K562 (cell line): Measurements from ENCODE around the gene KLHDC7B. TPM values are rescaled to one million over a fixed set of nuclear protein-coding genes. Genes with fewer than 3 reads are reported as not detected.

ENCODE experiments used
- CAMTA2 ChIP-seq: fragments of 250-450 bp; sonication (Bioruptor Pico); conservative IDR thresholded peaks from 2 replicates; pipeline ENCODE4 v1.5.1; 2022
- CBX5 ChIP-seq: IDR thresholded peaks from 2 replicates; pipeline ENCODE4 v1.6.1; 2014; ENCODE audit warnings: low read depth, borderline replicate concordance
- ESRRB ChIP-seq: fragments of 250-450 bp; sonication (Bioruptor Pico); IDR thresholded peaks from 2 replicates; pipeline ENCODE4 v1.5.0; 2020; ENCODE audit warnings: mild to moderate bottlenecking, moderate library complexity, borderline replicate concordance
- EWSR1 ChIP-seq: fragments of 450-650 bp; IDR thresholded peaks from 2 replicates; pipeline ENCODE4 v1.6.1; 2018; ENCODE audit warnings: borderline replicate concordance, mild to moderate bottlenecking, low read depth, moderate library complexity; ENCODE audit not compliant: partially characterized antibody
- GABPA ChIP-seq: fragments of 200-800 bp; sonication (Bioruptor generic); conservative IDR thresholded peaks from 2 replicates; pipeline ENCODE4 v1.6.1; 2016; ENCODE audit warnings: low read depth, missing genetic modification characterization, missing compliant biosample characterization
- HMGXB4 ChIP-seq: sonication (generic); formaldehyde crosslinking; IDR thresholded peaks from 2 replicates; pipeline ENCODE4 v1.8.1; 2023; ENCODE audit warnings: mild to moderate bottlenecking, missing genetic modification reagents
- MAFG ChIP-seq: fragments of 450-650 bp; conservative IDR thresholded peaks from 2 replicates; pipeline ENCODE4 v1.6.1; 2016; ENCODE audit warnings: missing genetic modification characterization, missing compliant biosample characterization
- MAFK ChIP-seq: IDR thresholded peaks from 2 replicates; pipeline ENCODE4 v1.6.1; 2011; ENCODE audit warnings: low read length, improper control_type of control experiment
- MTA2 ChIP-seq: fragments of 450-650 bp; IDR thresholded peaks from 2 replicates; pipeline ENCODE4 v1.6.1; 2016; ENCODE audit warnings: low read depth
- PHB2 ChIP-seq: fragments of 450-650 bp; IDR thresholded peaks from 2 replicates; pipeline ENCODE4 v1.6.1; 2017; ENCODE audit warnings: low read depth
- POLR2B ChIP-seq: fragments of 450-650 bp; IDR thresholded peaks from 2 replicates; pipeline ENCODE4 v1.6.1; 2018; ENCODE audit warnings: low read depth; ENCODE audit not compliant: partially characterized antibody
- PRPF4 ChIP-seq: fragments of 200-400 bp; formaldehyde crosslinking; IDR thresholded peaks from one replicate; pipeline ENCODE4 v1.6.1; 2017; ENCODE audit warnings: low read length, low read depth, mild to moderate bottlenecking; ENCODE audit not compliant: insufficient read depth, poor library complexity, severe bottlenecking
- TAF1 ChIP-seq: IDR thresholded peaks from 2 replicates; pipeline ENCODE4 v1.6.1; 2011; ENCODE audit warnings: mild to moderate bottlenecking, low read length, moderate library complexity; ENCODE audit not compliant: insufficient read depth, control insufficient read depth, severe bottlenecking; ENCODE audit errors: extremely low read depth
- TFAM ChIP-seq: fragments of 250-450 bp; sonication (Bioruptor Pico); conservative IDR thresholded peaks from 2 replicates; pipeline ENCODE4 v1.5.0; 2021; ENCODE audit warnings: mild to moderate bottlenecking, moderate library complexity
- WHSC1 ChIP-seq: IDR thresholded peaks from one replicate; pipeline ENCODE4 v1.6.1; 2012; ENCODE audit warnings: low read length, control low read depth, inconsistent platforms
- ZNF134 ChIP-seq: fragments of 250-450 bp; sonication (Bioruptor Pico); conservative IDR thresholded peaks from 2 replicates; pipeline ENCODE4 v1.4.0; 2020
- ZNF584 ChIP-seq: fragments of 200-800 bp; sonication (Bioruptor generic); IDR thresholded peaks from 2 replicates; pipeline ENCODE4 v1.6.1; 2016; ENCODE audit warnings: low read depth, mild to moderate bottlenecking, missing genetic modification characterization, missing compliant biosample characterization
- polyA plus RNA-seq, 8 experiments: library from polyadenylated mRNA; depleted of rRNA in 4 of 8; stranded (reverse) in 5 of 8; unstranded in 3 of 8; fragments of >200 nt; fragmentation: Nextera tagmentation in 2 of 8; fragmentation: Illumina TruSeq in 1 of 8; extraction: Ambion mirVana in 2 of 8; extraction: Trizol in 1 of 8; gene quantifications; 2 replicates each; pipeline versions ENCODE4 v1.2.1 to v1.2.3, GENCODE V29; 2011 to 2014; ENCODE audit warnings: inconsistent platforms in 1 of 8, missing spikeins in 1 of 8
- total RNA-seq, 7 experiments: library from RNA; depleted of rRNA in 6 of 7; stranded (reverse); fragments of >200 nt in 6 of 7; fragmentation: Illumina TruSeq in 2 of 7; extraction: Trizol in 2 of 7; gene quantifications; 2 replicates each; pipeline versions ENCODE4 v1.2.1 to v1.2.3, GENCODE V29; 2011 to 2021; ENCODE audit warnings: low replicate concordance in 1 of 7
- TF ChIP-seq, protein P1 (sequence below): fragments of 250-450 bp; sonication (Bioruptor Pico); IDR thresholded peaks from 2 replicates; pipeline ENCODE4 v1.4.0; 2020; ENCODE audit warnings: mild to moderate bottlenecking, moderate library complexity, borderline replicate concordance
- TF ChIP-seq, protein P2 (sequence below): fragments of 450-650 bp; IDR thresholded peaks from 2 replicates; pipeline ENCODE4 v1.6.1; 2017; ENCODE audit warnings: antibody characterized with exemption
- TF ChIP-seq, protein P3 (sequence below): fragments of 450-650 bp; formaldehyde crosslinking; IDR thresholded peaks from 2 replicates; pipeline ENCODE4 v1.4.0; 2020; ENCODE audit warnings: mild to moderate bottlenecking, moderate library complexity

Gene KLHDC7B
- total and polyA plus RNA-seq, 9 of the 15 experiments (the other 6 are each of a cell fraction or from before 2014, with no cell fraction given), result 0.04 to 0.22 (median 0.05) TPM; not detected in 4

GRCh38 chr22:50544746-50545253 lies 899 bp upstream of the KLHDC7B start (continued):
- TF ChIP-seq, protein P1, sequence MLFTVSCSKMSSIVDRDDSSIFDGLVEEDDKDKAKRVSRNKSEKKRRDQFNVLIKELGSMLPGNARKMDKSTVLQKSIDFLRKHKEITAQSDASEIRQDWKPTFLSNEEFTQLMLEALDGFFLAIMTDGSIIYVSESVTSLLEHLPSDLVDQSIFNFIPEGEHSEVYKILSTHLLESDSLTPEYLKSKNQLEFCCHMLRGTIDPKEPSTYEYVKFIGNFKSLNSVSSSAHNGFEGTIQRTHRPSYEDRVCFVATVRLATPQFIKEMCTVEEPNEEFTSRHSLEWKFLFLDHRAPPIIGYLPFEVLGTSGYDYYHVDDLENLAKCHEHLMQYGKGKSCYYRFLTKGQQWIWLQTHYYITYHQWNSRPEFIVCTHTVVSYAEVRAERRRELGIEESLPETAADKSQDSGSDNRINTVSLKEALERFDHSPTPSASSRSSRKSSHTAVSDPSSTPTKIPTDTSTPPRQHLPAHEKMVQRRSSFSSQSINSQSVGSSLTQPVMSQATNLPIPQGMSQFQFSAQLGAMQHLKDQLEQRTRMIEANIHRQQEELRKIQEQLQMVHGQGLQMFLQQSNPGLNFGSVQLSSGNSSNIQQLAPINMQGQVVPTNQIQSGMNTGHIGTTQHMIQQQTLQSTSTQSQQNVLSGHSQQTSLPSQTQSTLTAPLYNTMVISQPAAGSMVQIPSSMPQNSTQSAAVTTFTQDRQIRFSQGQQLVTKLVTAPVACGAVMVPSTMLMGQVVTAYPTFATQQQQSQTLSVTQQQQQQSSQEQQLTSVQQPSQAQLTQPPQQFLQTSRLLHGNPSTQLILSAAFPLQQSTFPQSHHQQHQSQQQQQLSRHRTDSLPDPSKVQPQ, result no peak
- TF ChIP-seq, protein P2, sequence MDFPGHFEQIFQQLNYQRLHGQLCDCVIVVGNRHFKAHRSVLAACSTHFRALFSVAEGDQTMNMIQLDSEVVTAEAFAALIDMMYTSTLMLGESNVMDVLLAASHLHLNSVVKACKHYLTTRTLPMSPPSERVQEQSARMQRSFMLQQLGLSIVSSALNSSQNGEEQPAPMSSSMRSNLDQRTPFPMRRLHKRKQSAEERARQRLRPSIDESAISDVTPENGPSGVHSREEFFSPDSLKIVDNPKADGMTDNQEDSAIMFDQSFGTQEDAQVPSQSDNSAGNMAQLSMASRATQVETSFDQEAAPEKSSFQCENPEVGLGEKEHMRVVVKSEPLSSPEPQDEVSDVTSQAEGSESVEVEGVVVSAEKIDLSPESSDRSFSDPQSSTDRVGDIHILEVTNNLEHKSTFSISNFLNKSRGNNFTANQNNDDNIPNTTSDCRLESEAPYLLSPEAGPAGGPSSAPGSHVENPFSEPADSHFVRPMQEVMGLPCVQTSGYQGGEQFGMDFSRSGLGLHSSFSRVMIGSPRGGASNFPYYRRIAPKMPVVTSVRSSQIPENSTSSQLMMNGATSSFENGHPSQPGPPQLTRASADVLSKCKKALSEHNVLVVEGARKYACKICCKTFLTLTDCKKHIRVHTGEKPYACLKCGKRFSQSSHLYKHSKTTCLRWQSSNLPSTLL, result peak; percentile 81
- TF ChIP-seq ZNF134 (no peak), TAF1 (no peak), WHSC1 (no peak), MTA2 (no peak), POLR2B (no peak), PHB2 (no peak), GABPA (tag) (0 out of 2 replicates have a peak, but pooled peaks have one; percentile 18), CAMTA2 (CRISPR knock-in tag) (no peak), MAFK (no peak), PRPF4 (no peak), ESRRB (CRISPR knock-in tag) (no peak), HMGXB4 (CRISPR knock-in tag) (no peak), ZNF584 (CRISPR knock-in tag) (0 out of 2 replicates have a peak, but pooled peaks have one; percentile 5), EWSR1 (no peak), CBX5 (no peak), TFAM (CRISPR knock-in tag) (no peak), MAFG (no peak)
- TF ChIP-seq, protein P3, sequence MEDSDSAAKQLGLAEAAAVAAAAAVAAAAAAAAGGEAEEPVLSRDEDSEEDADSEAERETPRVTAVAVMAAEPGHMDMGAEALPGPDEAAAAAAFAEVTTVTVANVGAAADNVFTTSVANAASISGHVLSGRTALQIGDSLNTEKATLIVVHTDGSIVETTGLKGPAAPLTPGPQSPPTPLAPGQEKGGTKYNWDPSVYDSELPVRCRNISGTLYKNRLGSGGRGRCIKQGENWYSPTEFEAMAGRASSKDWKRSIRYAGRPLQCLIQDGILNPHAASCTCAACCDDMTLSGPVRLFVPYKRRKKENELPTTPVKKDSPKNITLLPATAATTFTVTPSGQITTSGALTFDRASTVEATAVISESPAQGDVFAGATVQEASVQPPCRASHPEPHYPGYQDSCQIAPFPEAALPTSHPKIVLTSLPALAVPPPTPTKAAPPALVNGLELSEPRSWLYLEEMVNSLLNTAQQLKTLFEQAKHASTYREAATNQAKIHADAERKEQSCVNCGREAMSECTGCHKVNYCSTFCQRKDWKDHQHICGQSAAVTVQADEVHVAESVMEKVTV (CRISPR knock-in tag), result no peak
